Adrenal gland (tissue), 12 donors: ENCODE data around the gene FBLN7. TPM values are rescaled to one million over a fixed set of nuclear protein-coding genes. Genes with fewer than 3 reads are reported as not detected.
"Not testable (repeated sequence)": the region's sequence is repeated elsewhere in the genome, so short reads cannot be mapped to it uniquely, and the experiment has no call there.

ENCODE experiments used
- DNase-seq, 7 donors: peaks; one replicate each; pipeline ENCODE4 v3.0.0-alpha.2; 2019 to 2020
- H3K27ac ChIP-seq, 5 donors: fragments of 200-600 bp; sonication (generic) in 4 of 5; 1 replicate in 3 of 5; 2 replicates in 2 of 5; pipeline versions ENCODE4 v1.5.1 to v1.8.0; 2016 to 2020; ENCODE audit warnings: mild to moderate bottlenecking in 1 of 5
- H3K27me3 ChIP-seq: fragments of 200-600 bp; 2 replicates; pipeline ENCODE4 v1.8.0; 2021
- H3K36me3 ChIP-seq, 2 donors: fragments of 200-600 bp; replicated peaks in 1 of 2; 1 replicate in 1 of 2; 2 replicates in 1 of 2; pipeline versions ENCODE4 v1.5.1 to v1.8.0; 2018 to 2022
- H3K4me1 ChIP-seq, 2 donors: fragments of 200-600 bp; replicated peaks in 1 of 2; 1 replicate in 1 of 2; 2 replicates in 1 of 2; pipeline versions ENCODE4 v1.5.1 to v1.8.0; 2018 to 2021
- H3K4me3 ChIP-seq, 4 donors: fragments of 200-600 bp; sonication (generic) in 3 of 4; one replicate each; pipeline ENCODE4 v1.5.1; 2016 to 2018
- H3K9me3 ChIP-seq, 3 donors: fragments of 200-600 bp; sonication (generic) in 1 of 3; replicated peaks in 1 of 3; 1 replicate in 2 of 3; 2 replicates in 1 of 3; pipeline versions ENCODE4 v1.5.1 to v1.8.0; 2016 to 2021
- CTCF ChIP-seq, 6 experiments: fragments of 450-650 bp in 4 of 6; fragments of 200-600 bp in 2 of 6; sonication (generic) in 1 of 6; IDR thresholded peaks; 1 replicate in 5 of 6; 2 replicates in 1 of 6; pipeline versions ENCODE4 v1.5.1 to v1.8.0; 2016 to 2021; ENCODE audit warnings: antibody characterized with exemption in 6 of 6, mild to moderate bottlenecking in 2 of 6, moderate library complexity in 1 of 6
- POLR2A ChIP-seq, 2 donors: fragments of 450-650 bp; IDR thresholded peaks; one replicate each; pipeline ENCODE4 v1.6.1; 2017; ENCODE audit warnings: antibody characterized with exemption in 2 of 2, mild to moderate bottlenecking in 2 of 2, moderate library complexity in 1 of 2
- WGBS, 4 donors: extraction: QIAGEN DNeasy Blood & Tissue Kit in 2 of 4; methylation state at CpG; one replicate each; pipeline versions ENCODE4 v1.1.5 to v1.1.7; 2013 to 2017; 5-methylcytosine and 5-hydroxymethylcytosine counted together
- intact Hi-C, 2 donors: fragments of 100-400 bp; cut with DNase I; formaldehyde crosslinking; loops; one replicate each; pipeline versions ENCODE4 v1.14.1 to v1.15.0; 2022 to 2023
- polyA plus RNA-seq, 3 donors: library from polyadenylated mRNA; stranded (reverse); fragments of 200-250 nt in 2 of 3; fragments of 350-450 nt in 1 of 3; fragmentation: Illumina TruSeq in 1 of 3; extraction: RNeasy Lipid Tissue Mini Kit (QIAGEN cat#74804) in 1 of 3; gene quantifications; one replicate each; pipeline ENCODE4 v1.2.3, GENCODE V29; 2013 to 2014
- total RNA-seq, 9 donors: library from RNA; depleted of rRNA in 4 of 9; stranded (reverse); fragments of >200 nt in 4 of 9; fragments of 120-200 nt in 1 of 9; fragmentation: NEBNext Ultra II Directional in 1 of 9; extraction: Animal tissue kit (Norgen Biotek cat#: 25700) in 1 of 9; gene quantifications; one replicate each; pipeline versions ENCODE4 v1.1.0 to v1.2.4, GENCODE V29; 2013 to 2023
- donor health status: healthy with polysubstance abuse.
- donor health status: Bipolar disorder and iron deficiency.
- donor health status: DM: yes; HTN: yes; CAD: no.
- donor health status: DM: no; HTN: no; CAD: no.
- donor health status: DM: no; HTN: no; CAD: no.
- donor health status: DM: yes; HTN: yes; CAD: no.

FBLN7 gene
- total and polyA plus RNA-seq, 12 donors: 0.50 to 12.6 (median 6.4) TPM

- TF ChIP-seq POLR2A (IDR thresholded peaks at IDR 0.05) (no peak), CTCF (IDR thresholded peaks at IDR 0.05) (no peak)
- no peak for DNase-seq
- no peak overlapping the region for H3K4me3 ChIP-seq
These were observed 28.9 kb upstream of the FBLN7 start for GRCh38 chr2:112109278-112109677.

GRCh38 chr2:112110966-112111365 is 27.2 kb upstream of the FBLN7 start:
- Histone ChIP-seq H3K27me3 (no peaks in the 10 kb centered on the region), H3K36me3 (peaks cover 0 to 32% of the 10 kb centered on the region in 2 donors), H3K27ac (no peak overlapping the region), H3K4me1 (no peaks in the 10 kb centered on the region), H3K4me3 (no peak overlapping the region), H3K9me3 (peaks cover 0 to 7% (median 0%) of the 10 kb centered on the region in 3 donors)
- no peak for TF ChIP-seq CTCF (IDR thresholded peaks at IDR 0.05)
- TF ChIP-seq POLR2A (IDR thresholded peaks at IDR 0.05): no peak
- WGBS, 4 donors: 100% methylated on average over 1 of the region's 1 CpG
- DNase-seq: no peak
- intact Hi-C loops: no loop called here

More at GRCh38 chr2:112109278-112109677, 28.9 kb upstream of the FBLN7 start:
- Histone ChIP-seq H3K9me3 (peaks cover 0 to 7% (median 0%) of the 10 kb centered on the region in 3 donors), H3K27me3 (no peaks in the 10 kb centered on the region), H3K27ac (no peak overlapping the region), H3K4me1 (no peaks in the 10 kb centered on the region), H3K36me3 (peaks cover 0 to 36% of the 10 kb centered on the region in 2 donors)
- intact Hi-C loops: no loop called here

- 95 to 98% (median 97%) methylated on average over 4 of the region's 4 CpGs for WGBS, 4 donors
- H3K27ac ChIP-seq, DNase-seq, H3K4me3 ChIP-seq, H3K27me3 ChIP-seq, H3K9me3 ChIP-seq, intact Hi-C loops, H3K4me1 ChIP-seq: not testable (repeated sequence)
- peaks cover 0 to 33% of the 10 kb centered on the region in 2 donors for H3K36me3 ChIP-seq
These were observed 24.8 kb upstream of the FBLN7 start for GRCh38 chr2:112113354-112113753.

GRCh38 chr2:112118148-112118547 is 20.0 kb upstream of the FBLN7 start:
- Histone ChIP-seq H3K27ac (no peak overlapping the region), H3K4me1 (no peaks in the 10 kb centered on the region), H3K27me3 (no peaks in the 10 kb centered on the region), H3K9me3 (peaks cover 0 to 3% (median 0%) of the 10 kb centered on the region in 3 donors), H3K4me3 (no peak overlapping the region), H3K36me3 (peaks cover 0 to 10% of the 10 kb centered on the region in 2 donors)
- intact Hi-C loops: no loop called here
- WGBS, 4 donors: 85 to 95% (median 91%) methylated on average over 2 to 4 of the region's 4 CpGs
- DNase-seq: no peak
- TF ChIP-seq CTCF (IDR thresholded peaks at IDR 0.05): no peak
- TF ChIP-seq POLR2A (IDR thresholded peaks at IDR 0.05): no peak

- no peak overlapping the region for H3K4me3 ChIP-seq
- intact Hi-C loops: loop anchor here in 1 of 2 donors (5.0 to 10.0 kb wide), 2 partner anchors 133 to 311 kb away; partner anchors contain the start of genes RGPD8 and ZC3H8
- peaks cover 0 to 2% of the 10 kb centered on the region in 2 donors for H3K36me3 ChIP-seq
- peak; percentile 27 to 68 (median 56) for TF ChIP-seq CTCF (IDR thresholded peaks at IDR 0.05)
- no peak for TF ChIP-seq POLR2A (IDR thresholded peaks at IDR 0.05)
- H3K9me3 ChIP-seq: peaks cover 0 to 3% (median 0%) of the 10 kb centered on the region in 3 donors
- H3K27me3 ChIP-seq: no peaks in the 10 kb centered on the region
- H3K27ac ChIP-seq: no peak overlapping the region
- H3K4me1 ChIP-seq: no peaks in the 10 kb centered on the region
- peak in 4 of 7 donors; percentile 29 to 57 (median 46) for DNase-seq
These were observed 16.4 kb upstream of the FBLN7 start for GRCh38 chr2:112121682-112122254.
